AG04449 (cell line): ENCODE measurements around the gene PBLD.

Experiments used
- CTCF ChIA-PET: fragments of 350-600 bp; formaldehyde crosslinking; extraction: SDS; loops from one replicate; lab custom pipeline; 2021; ENCODE audit warnings: antibody characterized with exemption; lab: Yijun Ruan, JAX
- POLR2A ChIA-PET: fragments of 400-600, 350-600 bp; formaldehyde crosslinking; extraction: SDS; loops from one replicate; lab custom pipeline; 2020; ENCODE audit warnings: antibody characterized with exemption, inconsistent platforms; lab: Yijun Ruan, JAX
- DNase-seq: peaks from one replicate; pipeline ENCODE4 v3.0.0-alpha.2; 2010; ENCODE audit warnings: low read depth, low spot score
- H3K4me3 ChIP-seq: 2 replicates; pipeline ENCODE4 v1.5.1; 2011; ENCODE audit warnings: low read depth, mild to moderate bottlenecking, control low read depth, low read length
- TF ChIP-seq, protein P1 (sequence below): IDR thresholded peaks from one replicate; pipeline ENCODE4 v1.5.1; 2011; ENCODE audit warnings: mild to moderate bottlenecking, moderate library complexity, low read length, control low read depth, inconsistent platforms; ENCODE audit not compliant: insufficient read depth; ENCODE audit errors: missing control alignments

PBLD gene

GRCh38 chr10:68276224-68276623, 56.5 kb downstream of the PBLD start:
- ChIA-PET CTCF (interaction anchor here (0.8 to 1.1 kb wide), 3 partner anchors 12 to 47 kb away, joined by 3 to 4 read pairs (median 4); no protein-coding TSS in a partner anchor), POLR2A (no interaction called here)
- TF ChIP-seq, protein P1, sequence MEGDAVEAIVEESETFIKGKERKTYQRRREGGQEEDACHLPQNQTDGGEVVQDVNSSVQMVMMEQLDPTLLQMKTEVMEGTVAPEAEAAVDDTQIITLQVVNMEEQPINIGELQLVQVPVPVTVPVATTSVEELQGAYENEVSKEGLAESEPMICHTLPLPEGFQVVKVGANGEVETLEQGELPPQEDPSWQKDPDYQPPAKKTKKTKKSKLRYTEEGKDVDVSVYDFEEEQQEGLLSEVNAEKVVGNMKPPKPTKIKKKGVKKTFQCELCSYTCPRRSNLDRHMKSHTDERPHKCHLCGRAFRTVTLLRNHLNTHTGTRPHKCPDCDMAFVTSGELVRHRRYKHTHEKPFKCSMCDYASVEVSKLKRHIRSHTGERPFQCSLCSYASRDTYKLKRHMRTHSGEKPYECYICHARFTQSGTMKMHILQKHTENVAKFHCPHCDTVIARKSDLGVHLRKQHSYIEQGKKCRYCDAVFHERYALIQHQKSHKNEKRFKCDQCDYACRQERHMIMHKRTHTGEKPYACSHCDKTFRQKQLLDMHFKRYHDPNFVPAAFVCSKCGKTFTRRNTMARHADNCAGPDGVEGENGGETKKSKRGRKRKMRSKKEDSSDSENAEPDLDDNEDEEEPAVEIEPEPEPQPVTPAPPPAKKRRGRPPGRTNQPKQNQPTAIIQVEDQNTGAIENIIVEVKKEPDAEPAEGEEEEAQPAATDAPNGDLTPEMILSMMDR, result no peak
- no peak for DNase-seq
- H3K4me3 ChIP-seq, result no peak overlapping the region

DNA sequence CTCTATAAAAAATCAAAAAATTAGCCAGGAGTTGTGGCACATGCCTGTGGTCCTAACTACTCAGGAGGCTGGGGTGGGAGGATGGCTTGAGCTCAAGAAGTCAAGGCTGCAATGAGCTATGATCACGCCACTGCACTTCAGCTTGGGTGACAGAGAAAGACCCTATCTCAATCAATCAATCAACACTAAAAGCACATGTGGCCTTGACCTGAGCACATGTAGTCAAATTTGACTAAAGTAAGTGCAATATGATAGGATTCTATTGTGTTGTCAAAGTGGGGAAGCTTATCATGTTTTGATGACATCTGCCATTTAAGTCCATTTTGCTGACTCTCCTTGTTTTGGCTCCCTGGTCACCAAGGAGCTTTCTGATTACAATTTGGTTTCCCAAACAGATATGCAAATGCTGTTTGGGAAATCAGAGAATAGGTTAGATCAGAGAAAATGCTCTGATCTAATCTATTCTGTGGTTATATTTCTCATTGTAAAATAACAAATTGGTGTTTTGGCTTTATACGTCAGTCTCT, 57.1 kb downstream of the PBLD start:
- no peak for DNase-seq
- CTCF ChIA-PET, result interaction anchor here (0.8 to 1.1 kb wide), 3 partner anchors 12 to 47 kb away, joined by 3 to 4 read pairs (median 4); no protein-coding TSS in a partner anchor

DNA sequence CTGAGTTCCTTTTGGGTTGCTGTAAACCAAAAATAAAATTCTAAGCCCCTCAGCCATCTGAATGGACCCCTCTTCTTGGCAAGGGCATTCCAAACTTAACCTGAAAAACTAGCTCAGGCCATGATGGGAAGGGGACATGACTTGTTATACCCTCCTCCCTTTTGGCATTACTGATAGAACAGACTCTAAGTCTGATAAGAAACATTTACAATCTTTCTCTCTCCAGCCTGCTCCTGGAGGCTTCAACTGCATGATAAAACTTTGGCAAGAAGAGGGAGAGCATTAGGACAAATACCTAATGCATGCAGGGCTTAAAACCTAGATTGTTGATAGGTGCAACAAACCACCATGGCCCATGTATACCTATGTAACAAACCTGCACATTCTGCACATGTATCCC, 59.9 kb downstream of the PBLD start:
- CTCF ChIA-PET, result interaction anchor here (0.6 kb wide), 1 partner anchor 31 kb away, joined by 3 read pairs; no protein-coding TSS in a partner anchor

More for the DNA sequence above, 57.1 kb downstream of the PBLD start:
- no peak overlapping the region for H3K4me3 ChIP-seq
- POLR2A ChIA-PET, result no interaction called here
- TF ChIP-seq, protein P1, result no peak

GRCh38 chr10:68271196-68271882, 61.4 kb downstream of the PBLD start:
- CTCF ChIA-PET, result no interaction called here
- POLR2A ChIA-PET, result no interaction called here

More for the DNA sequence above, 59.9 kb downstream of the PBLD start:
- no peak for DNase-seq
- no peak overlapping the region for H3K4me3 ChIP-seq
- POLR2A ChIA-PET, result no interaction called here
- TF ChIP-seq, protein P1, result no peak

GRCh38 chr10:68269562-68270290, 63.0 kb downstream of the PBLD start:
- TF ChIP-seq, protein P1, result no peak
- no peak for DNase-seq
- H3K4me3 ChIP-seq, result no peak overlapping the region
- CTCF ChIA-PET, result no interaction called here
- POLR2A ChIA-PET, result no interaction called here

More at GRCh38 chr10:68271196-68271882, 61.4 kb downstream of the PBLD start:
- no peak for DNase-seq
- no peak overlapping the region for H3K4me3 ChIP-seq
- TF ChIP-seq, protein P1, result no peak
